IMR-90 (cell line): ENCODE measurements around the gene PBX4.

Experiments used
- BHLHE40 ChIP-seq: fragments of 150-350 bp; IDR thresholded peaks from 2 replicates; pipeline ENCODE4 v1.6.1; 2016; ENCODE audit warnings: mild to moderate bottlenecking, low read depth, low read length
- POLR2A ChIP-seq: IDR thresholded peaks from 2 replicates; pipeline ENCODE4 v1.6.1; 2012; ENCODE audit warnings: mild to moderate bottlenecking, low read depth, low read length
- SMC3 ChIP-seq: fragments of 150-350 bp; IDR thresholded peaks from 2 replicates; pipeline ENCODE4 v1.6.1; 2016; ENCODE audit warnings: low read depth, mild to moderate bottlenecking, antibody characterized with exemption, low read length, moderate library complexity
- TF ChIP-seq, protein P1 (sequence below): fragments of 150-350 bp; IDR thresholded peaks from 2 replicates; pipeline ENCODE4 v1.6.1; 2017; ENCODE audit warnings: mild to moderate bottlenecking, antibody characterized with exemption, low read length, low read depth
- TF ChIP-seq, protein P2 (sequence below): conservative IDR thresholded peaks from 2 replicates; pipeline ENCODE4 v1.5.1; 2012; ENCODE audit warnings: mild to moderate bottlenecking, low read depth, low read length, improper control_type of control experiment

DNA sequence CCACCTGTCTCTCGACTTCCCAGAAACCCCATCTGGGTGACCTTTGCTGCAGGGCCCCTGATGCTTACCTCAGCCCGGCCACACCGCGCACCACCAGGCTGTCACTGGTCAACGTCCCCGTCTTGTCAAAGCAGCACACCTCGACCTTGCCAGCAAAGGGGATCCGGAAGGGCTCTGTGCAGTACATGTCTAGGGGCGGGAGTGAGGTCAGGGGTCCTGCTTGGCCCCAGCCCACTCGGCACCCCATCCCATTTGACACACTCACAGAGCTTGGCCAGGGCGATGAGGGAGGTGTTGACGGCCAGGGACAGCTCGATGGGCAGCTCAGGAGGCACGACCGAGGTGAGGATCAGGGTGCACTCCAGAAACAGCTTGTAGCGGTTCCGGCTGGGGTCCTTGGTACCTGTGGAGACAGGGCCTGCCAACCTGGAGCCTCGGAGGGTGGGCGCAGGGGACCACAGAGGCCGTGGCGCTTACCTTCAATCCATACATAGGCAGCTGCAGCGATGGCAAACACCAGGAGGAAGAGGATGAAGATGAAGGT lies 36.6 kb upstream of the PBX4 start:
- TF ChIP-seq, protein P1, sequence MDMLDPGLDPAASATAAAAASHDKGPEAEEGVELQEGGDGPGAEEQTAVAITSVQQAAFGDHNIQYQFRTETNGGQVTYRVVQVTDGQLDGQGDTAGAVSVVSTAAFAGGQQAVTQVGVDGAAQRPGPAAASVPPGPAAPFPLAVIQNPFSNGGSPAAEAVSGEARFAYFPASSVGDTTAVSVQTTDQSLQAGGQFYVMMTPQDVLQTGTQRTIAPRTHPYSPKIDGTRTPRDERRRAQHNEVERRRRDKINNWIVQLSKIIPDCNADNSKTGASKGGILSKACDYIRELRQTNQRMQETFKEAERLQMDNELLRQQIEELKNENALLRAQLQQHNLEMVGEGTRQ: no peak
- TF ChIP-seq, protein P2, sequence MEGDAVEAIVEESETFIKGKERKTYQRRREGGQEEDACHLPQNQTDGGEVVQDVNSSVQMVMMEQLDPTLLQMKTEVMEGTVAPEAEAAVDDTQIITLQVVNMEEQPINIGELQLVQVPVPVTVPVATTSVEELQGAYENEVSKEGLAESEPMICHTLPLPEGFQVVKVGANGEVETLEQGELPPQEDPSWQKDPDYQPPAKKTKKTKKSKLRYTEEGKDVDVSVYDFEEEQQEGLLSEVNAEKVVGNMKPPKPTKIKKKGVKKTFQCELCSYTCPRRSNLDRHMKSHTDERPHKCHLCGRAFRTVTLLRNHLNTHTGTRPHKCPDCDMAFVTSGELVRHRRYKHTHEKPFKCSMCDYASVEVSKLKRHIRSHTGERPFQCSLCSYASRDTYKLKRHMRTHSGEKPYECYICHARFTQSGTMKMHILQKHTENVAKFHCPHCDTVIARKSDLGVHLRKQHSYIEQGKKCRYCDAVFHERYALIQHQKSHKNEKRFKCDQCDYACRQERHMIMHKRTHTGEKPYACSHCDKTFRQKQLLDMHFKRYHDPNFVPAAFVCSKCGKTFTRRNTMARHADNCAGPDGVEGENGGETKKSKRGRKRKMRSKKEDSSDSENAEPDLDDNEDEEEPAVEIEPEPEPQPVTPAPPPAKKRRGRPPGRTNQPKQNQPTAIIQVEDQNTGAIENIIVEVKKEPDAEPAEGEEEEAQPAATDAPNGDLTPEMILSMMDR: no peak
- TF ChIP-seq BHLHE40: no peak
- TF ChIP-seq POLR2A: no peak
- TF ChIP-seq SMC3: no peak
